HG02973 (cell line): Measurements from ENCODE around the gene MIGA1.
"Not testable (repeated sequence)": the region's sequence is repeated elsewhere in the genome, so short reads cannot be mapped to it uniquely, and the experiment has no call there.

Experiments used
- ATAC-seq: cut with Tn5 transposase; IDR thresholded peaks from one replicate; pipeline ENCODE4 v1.9.1; 2021; ENCODE audit warnings: moderate library complexity; ENCODE audit not compliant: unreplicated experiment

MIGA1 gene

GRCh38 chr1:77906624-77907023, 127.2 kb downstream of the MIGA1 start:
- no peak for ATAC-seq

- no peak for ATAC-seq
Measured at GRCh38 chr1:77910116-77910515, 130.7 kb downstream of the MIGA1 start.

GRCh38 chr1:77918918-77919317, 139.5 kb downstream of the MIGA1 start:
- not testable (repeated sequence) for ATAC-seq

- no peak for ATAC-seq
Measured at GRCh38 chr1:77925518-77925917, 146.1 kb downstream of the MIGA1 start.

GRCh38 chr1:77925956-77926355, 146.5 kb downstream of the MIGA1 start:
- no peak for ATAC-seq

GRCh38 chr1:77926561-77927357, 147.3 kb downstream of the MIGA1 start:
- no peak for ATAC-seq

- ATAC-seq, result no peak
Measured at GRCh38 chr1:77927414-77927813, 148.0 kb downstream of the MIGA1 start.
